Measurements from ENCODE around the gene RAB9A. TPM values are rescaled to one million over a fixed set of nuclear protein-coding genes. Genes with fewer than 3 reads are reported as not detected.

The RAB9A gene
- total RNA-seq, 6 experiments from 2014 or later, result 9.9 to 20.8 (median 12.7) TPM

DNA sequence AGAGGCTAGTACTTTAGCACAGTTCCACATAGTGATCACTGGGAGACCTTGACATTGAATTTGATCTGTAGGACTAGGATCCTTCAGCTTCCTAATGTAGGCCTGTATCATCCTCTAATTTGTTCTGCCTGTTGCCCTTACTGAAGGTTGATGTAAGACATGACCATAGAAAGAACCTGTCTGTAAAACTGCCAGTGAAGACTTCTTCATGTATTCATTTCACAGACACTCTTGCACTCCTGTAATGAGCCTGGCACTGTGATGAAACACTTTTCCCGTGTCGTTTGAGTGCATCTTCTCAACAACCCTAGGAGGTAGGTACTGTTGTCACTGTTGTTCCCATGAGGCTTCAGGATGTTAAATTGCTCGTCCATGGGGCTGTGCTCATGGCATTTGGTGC is 14.7 kb downstream of the RAB9A start:
- TF ChIP-seq POLR2A (IDR thresholded peaks at IDR 0.05), result no peak
- TF ChIP-seq, protein P1, sequence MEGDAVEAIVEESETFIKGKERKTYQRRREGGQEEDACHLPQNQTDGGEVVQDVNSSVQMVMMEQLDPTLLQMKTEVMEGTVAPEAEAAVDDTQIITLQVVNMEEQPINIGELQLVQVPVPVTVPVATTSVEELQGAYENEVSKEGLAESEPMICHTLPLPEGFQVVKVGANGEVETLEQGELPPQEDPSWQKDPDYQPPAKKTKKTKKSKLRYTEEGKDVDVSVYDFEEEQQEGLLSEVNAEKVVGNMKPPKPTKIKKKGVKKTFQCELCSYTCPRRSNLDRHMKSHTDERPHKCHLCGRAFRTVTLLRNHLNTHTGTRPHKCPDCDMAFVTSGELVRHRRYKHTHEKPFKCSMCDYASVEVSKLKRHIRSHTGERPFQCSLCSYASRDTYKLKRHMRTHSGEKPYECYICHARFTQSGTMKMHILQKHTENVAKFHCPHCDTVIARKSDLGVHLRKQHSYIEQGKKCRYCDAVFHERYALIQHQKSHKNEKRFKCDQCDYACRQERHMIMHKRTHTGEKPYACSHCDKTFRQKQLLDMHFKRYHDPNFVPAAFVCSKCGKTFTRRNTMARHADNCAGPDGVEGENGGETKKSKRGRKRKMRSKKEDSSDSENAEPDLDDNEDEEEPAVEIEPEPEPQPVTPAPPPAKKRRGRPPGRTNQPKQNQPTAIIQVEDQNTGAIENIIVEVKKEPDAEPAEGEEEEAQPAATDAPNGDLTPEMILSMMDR (IDR thresholded peaks at IDR 0.05), result no peak
- H3K27me3 ChIP-seq, result no peaks in the 10 kb centered on the region
- ATAC-seq, result no peak
- H3K4me3 ChIP-seq, result no peak overlapping the region
- no peak for DNase-seq
- H3K36me3 ChIP-seq, result peaks cover 0 to 6% (median 0%) of the 10 kb centered on the region in 4 donors
- intact Hi-C loops (cut with DNase I), result no loop called here
- no peak overlapping the region for H3K27ac ChIP-seq
- WGBS (ENCODE audit: insufficient coverage, low coverage, low lambda C conversion rate, missing lambda C conversion rate), result 71% methylated on average over 3 of the region's 3 CpGs
- H3K4me1 ChIP-seq, result no peaks in the 10 kb centered on the region
- H3K9me3 ChIP-seq, result no peaks in the 10 kb centered on the region

DNA sequence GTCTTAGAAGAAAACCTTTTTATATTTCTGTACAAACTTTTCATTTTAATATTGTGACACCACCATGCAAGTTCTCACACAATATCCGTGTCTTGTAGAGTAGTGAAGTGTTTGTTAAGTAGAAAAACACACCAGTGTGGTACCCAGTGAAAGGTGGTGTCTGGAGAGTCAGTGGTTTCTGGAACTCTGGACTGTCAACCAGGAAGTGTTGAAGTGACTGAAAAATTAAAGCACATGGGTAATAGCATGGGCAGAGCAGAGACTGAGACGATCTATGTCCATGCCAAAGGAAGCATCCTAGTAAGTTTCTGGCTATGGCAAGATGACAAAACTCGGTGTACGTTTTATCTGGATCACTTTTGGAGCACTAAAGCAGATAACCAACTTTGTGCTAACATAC is 22.2 kb downstream of the RAB9A start:
- WGBS (ENCODE audit: insufficient coverage, low coverage, low lambda C conversion rate, missing lambda C conversion rate), result 68% methylated on average over 4 of the region's 4 CpGs
- ATAC-seq, result no peak
- intact Hi-C loops (cut with DNase I), result no loop called here

DNA sequence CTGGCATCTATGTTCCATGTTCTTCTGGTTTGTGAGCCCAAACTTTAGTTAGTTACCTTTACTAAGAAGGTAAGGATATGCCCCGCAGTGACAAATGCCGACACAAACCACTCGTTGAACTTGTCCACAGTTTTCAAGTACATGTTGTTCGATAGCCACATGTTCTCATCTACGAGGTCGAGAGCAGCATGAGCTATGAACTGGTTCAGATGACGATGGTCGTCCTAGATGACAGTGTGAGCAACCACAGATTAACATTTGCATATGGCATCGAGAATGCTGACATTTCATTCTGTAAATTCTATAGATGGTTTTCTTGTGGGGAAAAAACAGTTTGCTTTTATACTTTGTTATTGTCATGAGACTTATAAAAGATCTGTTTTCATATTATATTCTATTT is 27.5 kb downstream of the RAB9A start:
- no peak for ATAC-seq

More for the DNA sequence above, 22.2 kb downstream of the RAB9A start:
- H3K27me3 ChIP-seq, result no peaks in the 10 kb centered on the region
- no peaks in the 10 kb centered on the region for H3K4me1 ChIP-seq
- no peak overlapping the region for H3K27ac ChIP-seq
- peaks cover 0 to 16% (median 0%) of the 10 kb centered on the region in 4 donors for H3K36me3 ChIP-seq
- H3K4me3 ChIP-seq, result no peak overlapping the region
- no peaks in the 10 kb centered on the region for H3K9me3 ChIP-seq
- TF ChIP-seq, protein P1 (IDR thresholded peaks at IDR 0.05), result no peak
- no peak for TF ChIP-seq POLR2A (IDR thresholded peaks at IDR 0.05)
- DNase-seq, result no peak

GRCh38 chrX:13716905-13717304 is 28.0 kb downstream of the RAB9A start:
- Histone ChIP-seq H3K27ac (no peak overlapping the region), H3K4me3 (no peak overlapping the region), H3K36me3 (peaks cover 0 to 18% (median 0%) of the 10 kb centered on the region in 4 donors), H3K4me1 (no peaks in the 10 kb centered on the region), H3K27me3 (no peaks in the 10 kb centered on the region), H3K9me3 (no peaks in the 10 kb centered on the region)
- ATAC-seq (peak in 1 of 4 donors; percentile 44), DNase-seq (no peak)
- TF ChIP-seq, protein P1 (IDR thresholded peaks at IDR 0.05), result no peak
- no peak for TF ChIP-seq POLR2A (IDR thresholded peaks at IDR 0.05)
- intact Hi-C loops (cut with DNase I), result no loop called here
- WGBS (ENCODE audit: insufficient coverage, low coverage, low lambda C conversion rate, missing lambda C conversion rate), result 63% methylated on average over 4 of the region's 6 CpGs

More for the DNA sequence above, 27.5 kb downstream of the RAB9A start:
- Histone ChIP-seq H3K4me3 (no peak overlapping the region), H3K4me1 (no peaks in the 10 kb centered on the region), H3K36me3 (peaks cover 0 to 21% (median 0%) of the 10 kb centered on the region in 4 donors), H3K9me3 (no peaks in the 10 kb centered on the region), H3K27ac (no peak overlapping the region), H3K27me3 (no peaks in the 10 kb centered on the region)
- no peak for TF ChIP-seq POLR2A (IDR thresholded peaks at IDR 0.05)
- TF ChIP-seq, protein P1 (IDR thresholded peaks at IDR 0.05), result no peak
- 74% methylated on average over 8 of the region's 9 CpGs for WGBS (ENCODE audit: insufficient coverage, low coverage, low lambda C conversion rate, missing lambda C conversion rate)
- intact Hi-C loops (cut with DNase I), result no loop called here
- DNase-seq, result no peak

Data from right lobe of liver (tissue), 6 donors.